RPMI7951 (cell line): ENCODE measurements around the gene PTPN23. TPM values are rescaled to one million over a fixed set of nuclear protein-coding genes. Genes with fewer than 3 reads are reported as not detected.

Experiments used
- DNase-seq: peaks from one replicate; pipeline ENCODE4 v3.0.0-alpha.2; 2012; ENCODE audit warnings: low read depth
- total RNA-seq: library from RNA; depleted of rRNA; stranded (reverse); fragments of >200 nt; shearing (Covaris generic); gene quantifications from 2 replicates; pipeline ENCODE4 v1.2.3, GENCODE V29; 2014

Gene PTPN23
- total RNA-seq, 1 experiment from 2014 or later: 5.9 TPM

DNA sequence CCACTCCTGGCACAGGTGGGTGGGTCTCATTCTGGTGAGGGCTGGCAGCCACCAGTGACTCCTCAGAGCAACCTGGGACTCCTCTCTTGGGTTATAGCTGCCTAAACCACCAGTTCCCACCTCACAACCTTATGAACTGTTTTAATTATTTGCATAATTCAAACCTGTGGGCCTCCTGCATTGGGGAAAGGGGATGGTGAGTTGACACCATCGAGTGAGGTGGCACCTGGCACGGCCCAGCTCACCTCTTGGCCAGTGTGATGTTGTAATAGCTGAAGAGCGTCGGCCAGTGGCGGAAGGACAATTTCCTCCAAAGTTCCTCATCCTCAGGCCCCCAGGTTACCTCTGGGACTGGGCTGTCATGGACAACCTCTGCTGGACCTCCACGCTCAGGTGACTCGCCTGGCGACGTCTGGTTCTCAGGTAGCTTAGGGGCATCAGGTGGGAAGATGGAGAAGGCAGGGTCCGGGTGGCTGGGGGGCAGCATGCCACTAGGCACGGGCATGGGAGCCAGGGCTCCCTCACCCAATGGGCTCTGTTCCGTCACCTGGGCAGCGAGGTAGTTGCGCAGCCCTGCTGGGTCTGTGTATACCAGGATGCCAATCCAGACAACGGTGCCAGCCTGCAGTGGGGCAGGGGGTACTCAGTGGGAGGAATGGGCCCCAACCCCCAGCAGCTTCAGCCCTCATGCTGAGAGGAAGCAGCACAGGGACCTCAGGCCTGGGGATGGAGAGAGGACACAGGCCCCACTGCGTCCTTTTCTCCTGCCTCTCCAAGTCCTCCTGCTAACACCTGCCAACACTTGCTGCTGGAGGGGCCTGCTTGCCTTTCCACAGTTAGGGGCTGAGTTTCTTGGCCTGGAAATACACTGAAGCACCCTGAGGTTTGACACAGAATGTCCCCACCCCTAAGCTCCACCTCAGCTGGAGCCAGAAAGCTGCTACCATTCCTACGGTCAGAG lies 38.5 kb downstream of the PTPN23 start:
- DNase-seq: no peak

DNA sequence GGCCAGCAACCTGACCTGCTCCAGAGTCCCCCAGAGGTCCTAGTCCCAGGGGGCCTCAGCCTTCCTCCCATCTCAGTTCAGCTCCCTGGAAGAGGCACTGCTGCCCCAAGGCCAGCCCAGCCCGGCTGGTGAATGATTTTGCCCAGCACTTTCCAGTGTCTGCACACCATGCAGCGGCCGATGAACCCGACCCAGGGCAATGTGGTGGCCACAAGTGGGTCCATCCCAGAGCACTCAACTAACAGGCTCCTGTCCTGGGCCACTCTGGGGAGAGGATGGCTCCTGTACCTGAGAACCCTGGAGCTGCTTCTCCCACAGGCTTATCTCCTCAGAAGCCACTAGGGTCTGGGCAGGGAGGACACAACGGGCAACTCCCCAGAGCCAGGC lies 39.2 kb downstream of the PTPN23 start:
- no peak for DNase-seq

DNA sequence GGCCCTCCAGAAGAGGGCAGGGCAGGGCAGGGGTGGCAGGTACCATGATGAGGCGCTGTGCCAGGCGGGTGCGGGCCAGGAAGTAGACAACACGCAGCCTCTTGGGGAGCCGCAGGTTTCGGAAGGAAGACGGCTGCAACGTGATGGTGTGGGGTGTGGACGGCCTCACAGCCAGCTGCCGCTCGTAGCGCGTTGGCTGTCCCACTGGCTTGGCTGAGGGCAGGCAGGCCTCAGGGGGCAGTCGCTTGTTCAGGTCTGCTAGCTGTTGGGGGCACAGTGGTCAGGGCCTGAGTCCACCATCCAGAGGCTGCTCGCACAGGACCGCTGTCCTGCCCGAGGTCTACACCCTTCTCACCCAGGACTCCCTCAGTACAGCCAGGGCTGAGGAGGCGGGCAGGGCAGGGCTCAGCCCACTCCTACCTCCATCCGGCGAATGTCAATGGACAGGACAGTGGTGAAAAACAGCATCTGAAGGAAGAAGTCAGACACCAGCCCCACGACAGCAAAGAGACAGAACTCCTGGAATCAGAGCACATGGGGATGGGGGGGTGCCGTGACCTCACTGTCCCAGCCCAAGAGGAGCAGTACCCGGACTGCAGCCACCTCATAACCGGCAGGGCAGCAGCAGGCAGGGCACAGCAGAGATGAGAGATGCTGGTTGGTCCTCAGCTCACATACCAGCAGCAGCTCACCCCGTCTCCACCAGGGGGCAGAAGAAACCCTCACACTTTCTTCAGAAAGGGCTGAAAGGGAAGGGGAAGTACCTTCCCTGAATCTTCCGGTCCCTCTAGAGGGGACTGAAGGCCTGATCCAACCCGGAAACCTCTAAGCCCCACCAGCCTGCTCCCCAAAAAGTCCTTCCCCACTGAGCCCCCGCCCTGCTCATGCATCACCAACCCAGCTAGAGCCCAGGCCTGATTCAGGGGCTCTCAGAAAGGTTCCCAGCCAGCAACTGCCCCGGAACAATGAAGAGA lies 40.0 kb downstream of the PTPN23 start:
- DNase-seq: peak; percentile 83

DNA sequence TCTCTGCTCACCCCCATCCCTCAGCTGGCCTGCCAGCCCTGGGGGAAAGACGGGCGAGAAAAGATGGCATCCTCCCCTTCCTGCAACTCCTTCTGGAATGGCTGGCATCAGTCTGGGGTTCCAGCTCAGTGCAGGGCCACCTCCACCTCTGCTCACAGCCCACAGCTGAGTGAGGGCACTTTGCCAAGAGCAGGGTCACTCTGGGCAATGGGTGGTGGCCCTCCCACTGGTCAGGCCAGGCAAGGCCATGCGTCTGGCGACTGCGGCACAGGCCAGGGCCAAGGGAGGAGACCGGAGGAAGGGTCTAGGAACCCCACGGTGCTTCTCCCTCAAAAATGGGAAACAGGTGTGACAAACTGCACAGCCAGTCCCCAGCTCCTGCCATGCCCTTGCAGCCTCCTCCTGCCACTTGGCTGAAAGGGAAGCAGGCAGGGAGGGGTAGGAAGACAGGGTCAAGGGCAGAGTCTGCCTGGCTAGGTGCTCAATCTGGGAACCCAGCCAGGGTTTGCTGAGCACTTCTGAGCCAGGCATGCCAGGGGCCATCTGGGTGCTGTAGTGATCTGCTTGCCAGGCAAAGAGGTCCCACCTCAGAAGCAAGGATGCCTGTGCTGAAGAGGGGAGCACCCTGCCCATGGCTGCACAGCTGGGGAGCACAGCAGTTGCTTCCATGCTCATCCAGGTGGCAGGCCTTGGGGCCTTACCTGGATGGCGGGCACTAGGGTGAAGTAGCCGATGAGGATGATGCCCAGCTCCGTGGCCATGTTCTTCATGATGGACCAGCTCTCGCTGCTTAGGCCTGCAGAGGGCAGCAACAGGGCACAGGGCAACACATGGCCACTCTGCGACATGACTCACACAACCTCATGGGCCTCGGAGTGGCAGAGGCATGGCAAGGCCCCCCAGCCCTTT lies 41.2 kb downstream of the PTPN23 start:
- DNase-seq: peak; percentile 26

DNA sequence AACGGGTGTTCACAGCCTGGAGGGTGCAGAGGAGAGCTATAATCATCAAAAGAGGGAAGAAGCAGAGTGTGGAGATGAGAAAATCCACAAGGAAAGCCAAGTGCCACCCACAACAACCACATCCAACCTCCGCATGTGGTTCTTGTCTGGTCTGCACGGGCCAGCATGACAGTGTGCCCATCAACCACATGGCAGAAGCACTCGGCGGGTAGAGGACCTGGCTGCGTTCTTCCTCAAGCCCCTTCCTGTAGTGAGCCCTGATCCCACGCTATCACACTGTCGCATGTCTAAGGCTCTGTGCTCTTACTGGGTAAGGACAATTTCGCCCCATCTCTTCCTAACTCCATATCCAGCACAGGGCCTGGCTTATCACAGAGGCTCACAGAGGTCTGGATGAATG lies 41.9 kb downstream of the PTPN23 start:
- no peak for DNase-seq

DNA sequence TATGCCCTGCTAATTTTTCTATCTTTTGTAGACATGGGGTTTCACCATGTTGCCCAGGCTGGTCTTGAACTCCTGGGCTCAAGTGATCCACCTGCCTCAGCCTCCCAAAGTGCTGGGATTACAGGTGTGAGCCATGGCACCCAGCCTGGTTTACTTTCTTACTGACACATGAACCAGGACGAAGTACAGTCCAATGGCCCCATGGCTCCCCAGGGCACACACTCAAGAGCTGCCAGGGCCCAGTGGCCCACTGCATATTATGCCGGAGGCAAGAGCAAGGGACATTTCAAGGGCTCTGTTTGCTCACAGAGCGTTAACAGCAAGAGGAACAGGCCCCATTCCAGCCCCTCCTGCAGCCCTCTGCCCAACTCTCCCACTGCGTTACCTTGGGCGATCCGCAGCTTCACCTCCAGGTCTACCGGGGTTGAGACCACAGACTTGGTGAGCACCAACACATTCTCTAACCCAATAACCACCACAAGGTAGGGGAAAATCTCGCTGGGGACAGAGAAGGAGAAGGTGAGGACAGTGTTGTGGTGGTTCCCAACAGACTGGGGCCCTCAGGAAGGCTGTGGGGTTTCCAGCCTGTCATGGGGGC lies 42.8 kb downstream of the PTPN23 start:
- no peak for DNase-seq

DNA sequence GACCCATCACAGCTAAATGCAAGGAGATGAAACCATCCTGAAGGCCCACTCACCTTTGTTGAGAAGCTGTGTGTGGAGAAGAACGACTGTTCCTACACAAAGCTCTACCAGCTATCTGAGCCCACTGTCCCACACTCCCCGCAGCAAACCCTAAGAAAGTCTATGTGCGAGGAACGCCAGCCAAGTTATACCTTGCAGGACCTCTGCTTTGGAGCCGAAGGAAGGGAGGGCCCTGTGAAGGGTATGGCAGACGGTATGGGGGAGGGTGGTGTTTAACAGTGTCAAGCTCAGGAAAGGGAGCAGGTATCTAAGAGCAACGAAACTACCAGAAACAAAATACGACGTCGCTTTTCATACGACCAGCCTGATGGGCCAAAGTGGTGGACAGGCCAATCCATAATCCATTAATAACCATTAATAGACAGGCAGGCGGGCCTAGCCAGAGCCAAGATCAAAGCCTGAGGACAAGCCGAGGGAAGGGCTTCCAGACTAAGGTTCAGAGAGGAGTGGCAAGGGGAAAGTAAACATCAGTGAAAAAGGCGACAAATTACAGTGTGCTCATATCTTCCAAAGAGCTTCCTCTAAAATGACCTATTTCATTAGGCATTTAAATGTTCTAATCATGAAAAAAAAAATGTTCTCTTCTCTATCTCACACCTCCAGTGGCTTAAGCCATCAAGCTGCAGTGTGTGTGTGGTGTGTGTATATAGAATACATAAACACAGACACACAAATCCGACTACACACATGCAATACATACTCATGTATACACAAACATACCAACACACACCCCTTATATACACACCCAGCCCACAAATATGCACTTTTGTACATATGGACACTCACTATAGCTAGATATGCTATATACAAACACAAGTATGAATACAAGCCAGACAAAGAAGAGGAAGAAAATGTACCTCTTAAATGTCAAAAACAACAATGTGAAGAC lies 43.9 kb downstream of the PTPN23 start:
- DNase-seq: no peak

DNA sequence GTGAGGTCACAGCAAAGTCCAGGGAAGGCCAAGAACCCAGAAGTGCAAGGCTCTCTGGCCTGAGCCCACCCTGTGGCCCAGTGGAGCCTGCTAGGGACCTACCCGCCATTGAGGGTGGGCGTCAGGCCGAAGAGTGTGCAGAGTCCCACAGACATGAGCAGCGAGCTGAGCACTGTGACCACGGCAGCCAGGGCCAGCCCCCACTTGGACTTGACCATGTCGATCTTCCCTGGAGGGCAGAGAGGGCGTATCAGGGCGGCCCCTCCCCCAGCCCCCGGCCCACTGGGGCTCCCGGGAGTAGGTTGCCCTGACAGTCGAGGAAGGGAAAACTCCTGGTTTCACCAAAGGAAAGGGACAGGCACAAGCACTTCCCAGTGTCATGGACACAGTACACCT lies 44.6 kb downstream of the PTPN23 start:
- no peak for DNase-seq

DNA sequence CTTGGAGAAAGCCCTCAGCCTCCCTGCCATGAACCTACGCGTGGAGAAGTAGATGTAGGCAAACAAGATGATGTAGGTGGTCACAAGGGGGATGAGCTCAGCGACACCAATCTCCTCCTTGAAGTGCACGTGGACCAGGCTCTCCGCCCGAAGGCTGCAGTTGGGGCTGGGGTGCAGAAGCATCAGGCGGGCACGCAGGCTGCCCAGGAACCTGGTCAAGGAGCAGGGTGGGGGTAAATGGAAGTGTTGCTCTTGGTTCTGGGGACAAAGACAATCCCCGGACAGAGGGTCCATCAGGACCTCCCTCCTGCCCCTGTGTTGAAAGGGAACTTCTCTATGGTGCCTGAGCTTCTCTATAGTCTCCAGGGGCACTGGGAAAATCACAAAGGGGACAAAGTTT lies 45.1 kb downstream of the PTPN23 start:
- DNase-seq: no peak

DNA sequence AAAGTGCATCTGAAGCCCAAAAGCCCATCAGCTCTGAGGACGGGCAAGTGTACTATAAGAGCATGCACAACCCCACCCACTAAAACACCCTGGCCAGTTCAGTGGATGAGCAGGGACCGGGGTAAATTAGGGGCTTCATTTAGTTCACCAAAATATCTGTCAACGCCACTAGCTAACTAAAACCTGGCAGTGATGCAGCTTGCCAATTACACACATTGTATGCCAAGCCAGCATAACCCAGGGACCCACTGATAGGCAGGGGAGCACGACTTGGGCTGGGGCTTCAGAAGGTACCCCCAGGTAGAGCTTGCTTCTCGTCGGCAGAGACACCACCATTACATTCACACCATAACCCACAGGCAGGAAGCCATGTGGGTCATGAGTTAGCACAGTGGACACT lies 47.0 kb downstream of the PTPN23 start:
- no peak for DNase-seq

DNA sequence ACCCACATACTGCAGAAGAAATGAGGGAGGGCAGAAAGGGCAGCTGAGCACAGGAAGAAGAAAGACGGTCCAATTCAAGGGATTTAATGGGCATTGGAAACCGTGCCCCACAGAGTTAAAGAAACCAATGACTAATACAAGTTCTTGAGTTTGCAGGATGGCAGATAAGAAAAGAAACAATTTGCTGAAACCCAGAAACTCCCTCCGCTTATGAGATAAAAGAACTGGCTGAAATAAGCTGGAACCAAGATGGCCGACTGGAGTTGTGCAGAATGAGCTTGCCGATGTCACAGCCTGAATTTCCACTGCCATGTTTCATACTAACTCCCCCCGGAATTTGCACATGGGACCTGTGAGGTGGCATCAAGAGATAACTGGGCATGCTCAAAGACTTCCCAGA lies 47.8 kb downstream of the PTPN23 start:
- DNase-seq: no peak

DNA sequence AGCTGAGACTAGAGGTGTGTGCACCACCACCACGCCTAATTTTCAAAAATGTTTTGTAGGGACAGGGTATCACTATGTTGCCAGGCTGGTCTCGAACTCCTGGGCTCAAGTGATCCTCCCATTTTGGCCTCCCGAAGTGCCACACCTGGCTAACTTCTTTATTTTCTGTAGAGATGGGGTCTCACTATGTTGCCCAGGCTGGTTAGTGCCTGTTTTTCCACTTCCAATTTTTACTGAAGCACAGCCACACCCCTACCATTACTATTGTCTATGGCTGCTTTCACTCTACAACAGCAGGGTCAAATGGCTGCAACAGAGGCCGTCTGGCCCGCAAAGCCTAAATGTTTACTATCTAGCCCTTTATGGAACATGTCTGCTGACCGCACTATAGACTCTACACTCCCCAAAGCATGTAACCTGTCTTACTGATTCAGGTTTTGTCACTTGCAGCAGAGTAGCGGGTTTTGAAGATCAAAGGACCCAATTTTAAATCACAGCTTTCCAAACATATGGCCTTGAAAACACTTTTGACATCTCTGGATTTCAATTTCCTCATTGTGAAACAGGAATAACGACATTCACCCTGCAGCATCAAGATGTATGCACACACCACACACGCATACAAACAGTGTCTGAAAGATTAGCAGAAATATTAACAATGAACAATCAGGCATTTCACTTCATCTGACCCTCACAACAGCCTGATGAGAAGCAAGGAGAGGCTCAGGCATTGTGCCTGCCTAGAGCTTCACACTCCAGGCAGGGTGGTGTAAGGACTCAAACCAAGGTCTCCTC lies 48.9 kb downstream of the PTPN23 start:
- DNase-seq: no peak

DNA sequence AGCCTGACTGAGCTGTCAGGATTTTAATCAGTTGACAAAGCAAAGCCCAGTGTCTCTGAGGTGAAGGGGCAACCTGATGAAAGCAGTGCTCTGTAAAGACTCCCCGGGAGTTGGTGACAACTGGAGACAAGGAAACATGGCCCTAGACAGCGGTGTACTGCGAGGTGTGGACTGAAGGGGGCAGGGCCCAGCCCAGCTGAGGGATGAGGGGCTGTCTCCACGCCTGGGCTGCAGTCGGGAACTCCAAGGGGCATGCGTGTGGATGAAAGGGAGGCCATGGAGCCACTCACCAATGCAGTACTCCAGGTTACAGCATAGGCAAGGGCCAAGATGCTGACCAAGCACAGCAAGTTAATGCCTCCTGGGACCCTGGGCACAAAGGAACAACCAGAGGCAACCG lies 49.8 kb downstream of the PTPN23 start:
- no peak for DNase-seq

DNA sequence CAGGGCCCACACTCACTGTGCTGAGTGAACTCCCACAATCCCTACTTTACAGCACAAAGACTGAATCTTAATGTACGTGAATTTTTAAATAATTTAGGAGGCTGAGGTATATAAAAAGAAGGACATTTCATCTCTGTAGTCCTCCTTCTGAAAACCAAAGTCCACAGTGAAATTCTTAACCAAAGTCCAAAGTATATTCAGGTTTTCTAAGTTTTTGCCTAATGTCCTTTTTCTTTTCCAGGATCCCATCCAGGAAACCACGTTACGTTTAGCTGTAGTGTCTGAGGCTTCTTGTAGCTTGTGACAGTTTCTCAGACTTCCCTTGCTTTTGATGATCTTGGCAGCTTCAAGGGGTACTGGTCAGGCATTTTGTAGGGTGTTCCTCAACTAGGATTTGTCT lies 50.4 kb downstream of the PTPN23 start:
- DNase-seq: no peak

DNA sequence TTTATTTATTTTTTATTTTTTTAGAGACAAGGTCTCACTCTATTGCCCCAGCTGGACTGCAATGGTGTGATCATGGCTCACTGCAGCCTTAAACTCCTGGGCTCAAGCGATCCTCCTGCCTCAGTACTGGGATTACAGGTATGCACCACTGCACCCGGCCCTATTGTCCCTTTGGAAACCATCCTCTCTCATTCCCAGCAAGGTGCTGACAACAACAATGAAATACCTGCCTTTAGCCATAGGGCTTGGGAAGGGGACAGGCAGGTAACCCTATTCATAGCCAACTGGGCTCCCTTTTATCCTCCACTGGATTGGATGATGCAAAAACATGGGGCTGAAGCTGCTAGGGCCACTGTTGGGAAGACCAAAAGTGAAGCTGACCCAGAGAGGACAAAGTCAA lies 51.9 kb downstream of the PTPN23 start:
- no peak for DNase-seq

DNA sequence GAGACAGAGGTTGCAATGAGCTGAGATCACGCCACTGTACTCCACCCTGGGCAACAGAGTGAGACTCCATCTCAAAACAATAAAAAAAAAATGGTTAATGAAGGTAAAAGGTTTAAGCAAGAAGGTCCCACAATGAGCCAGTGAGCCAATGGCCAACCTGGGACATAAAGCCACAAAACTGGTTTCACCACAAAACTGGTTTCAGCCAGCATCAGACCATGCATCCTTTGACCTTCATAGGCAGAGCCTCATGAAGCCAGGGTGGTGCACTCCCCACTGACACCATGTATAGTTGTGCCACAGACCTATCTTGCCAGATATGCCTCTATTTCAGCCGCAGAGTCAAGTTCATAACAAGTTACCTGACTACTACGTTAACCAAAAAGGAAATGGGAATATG lies 53.0 kb downstream of the PTPN23 start:
- DNase-seq: no peak

DNA sequence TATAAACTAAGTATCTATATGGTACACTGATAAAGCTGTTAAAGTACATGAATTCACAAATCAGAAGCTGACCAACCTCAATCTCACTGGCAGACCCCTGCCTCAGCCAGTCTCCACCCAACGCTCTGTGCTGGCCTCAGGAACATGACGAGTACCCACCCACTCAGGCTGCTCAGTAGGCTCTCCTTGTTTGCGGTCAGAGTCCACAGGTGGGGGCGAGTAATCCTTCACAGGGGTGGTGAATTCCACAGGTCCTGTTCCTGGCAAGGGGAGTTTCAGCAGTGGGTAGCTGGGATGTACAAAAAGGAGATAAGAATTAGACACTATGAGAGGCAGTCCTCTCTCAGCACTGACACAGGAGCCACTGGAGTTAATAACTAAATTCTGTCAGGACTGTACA lies 54.0 kb downstream of the PTPN23 start:
- DNase-seq: no peak

DNA sequence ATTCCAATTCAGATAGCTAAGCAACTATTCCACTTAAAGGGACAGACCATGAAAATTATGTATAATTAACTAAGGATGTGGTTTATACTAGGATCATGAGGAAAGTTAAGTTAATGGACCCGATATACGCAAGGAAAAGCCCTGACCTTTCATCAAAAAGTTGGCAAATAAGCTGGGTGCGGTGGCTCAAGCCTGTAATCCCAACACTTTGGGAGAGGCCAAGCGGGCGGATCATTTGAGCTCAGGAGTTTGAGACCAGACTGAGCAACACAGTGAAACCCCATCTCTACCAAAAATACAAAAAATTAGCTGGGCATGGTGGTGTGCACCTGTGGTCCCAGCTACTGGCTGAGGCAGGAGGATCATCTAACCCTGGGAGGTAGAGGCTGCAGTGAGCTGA lies 55.4 kb downstream of the PTPN23 start:
- no peak for DNase-seq

DNA sequence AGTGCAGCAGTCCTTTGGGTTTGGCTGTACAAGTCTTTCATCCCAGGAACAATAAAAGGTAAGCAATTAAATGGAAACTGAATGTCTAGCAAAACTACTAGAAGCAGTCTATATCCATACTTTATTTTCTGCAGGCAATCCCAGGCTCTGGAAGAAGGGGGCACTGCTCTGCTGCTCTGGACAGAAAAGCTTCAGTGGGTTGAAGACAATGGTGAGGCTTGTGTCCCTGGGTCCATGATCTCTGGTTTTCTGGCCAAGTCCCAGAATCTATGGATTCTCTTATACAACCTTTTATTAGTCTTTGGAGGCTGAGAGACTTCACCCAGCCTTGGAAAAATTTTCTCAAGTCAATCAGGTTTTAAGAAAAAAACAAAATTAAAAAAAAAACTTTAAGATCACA lies 59.3 kb downstream of the PTPN23 start:
- DNase-seq: no peak
